GM12878 (cell line): Measurements from ENCODE around the gene FNIP1.

ENCODE experiments used
- CBX3 ChIP-seq: fragments of 200-600 bp; sonication (generic); IDR thresholded peaks from 2 replicates; pipeline ENCODE4 v1.6.1; 2016; ENCODE audit warnings: low read depth, borderline replicate concordance
- CTCF ChIP-seq, 3 experiments: IDR thresholded peaks in 2 of 3; conservative IDR thresholded peaks in 1 of 3; 2 replicates each; pipeline ENCODE4 v1.5.1; 2011; ENCODE audit warnings: low read depth in 3 of 3, low read length in 3 of 3, mild to moderate bottlenecking in 3 of 3, control low read depth in 2 of 3, moderate library complexity in 2 of 3, inconsistent platforms in 1 of 3, mixed read lengths in 1 of 3; ENCODE audit not compliant: control insufficient read depth in 2 of 3, insufficient read depth in 1 of 3; ENCODE audit errors: extremely low read depth in 1 of 3
- E2F8 ChIP-seq: fragments of 450-650 bp; IDR thresholded peaks from 2 replicates; pipeline ENCODE4 v1.6.1; 2018; ENCODE audit warnings: mild to moderate bottlenecking, low read depth, moderate library complexity; ENCODE audit not compliant: partially characterized antibody
- FOS ChIP-seq: IDR thresholded peaks from 3 replicates; pipeline ENCODE4 v1.6.1; 2011; ENCODE audit warnings: borderline replicate concordance; ENCODE audit not compliant: insufficient read length; ENCODE audit errors: extremely low read depth
- HDAC2 ChIP-seq: fragments of 200-600 bp; sonication (generic); IDR thresholded peaks from 2 replicates; pipeline ENCODE4 v1.6.1; 2017
- JUND ChIP-seq: IDR thresholded peaks from 2 replicates; pipeline ENCODE4 v1.6.1; 2012; ENCODE audit warnings: low read depth, mild to moderate bottlenecking, low read length, improper control_type of control experiment, moderate library complexity
- MLLT1 ChIP-seq: fragments of 450-650 bp; IDR thresholded peaks from 2 replicates; pipeline ENCODE4 v1.6.1; 2016; ENCODE audit warnings: mild to moderate bottlenecking
- NFYB ChIP-seq: IDR thresholded peaks from 2 replicates; pipeline ENCODE4 v1.6.1; 2011; ENCODE audit warnings: low read depth, mild to moderate bottlenecking, low read length, improper control_type of control experiment, moderate library complexity; ENCODE audit not compliant: insufficient read depth
- RBBP5 ChIP-seq: fragments of 200-600 bp; sonication (generic); conservative IDR thresholded peaks from 2 replicates; pipeline ENCODE4 v1.6.1; 2016
- RELA ChIP-seq: fragments of 450-650 bp; IDR thresholded peaks from 2 replicates; pipeline ENCODE4 v1.8.0; 2014; ENCODE audit warnings: borderline replicate concordance; ENCODE audit not compliant: partially characterized antibody
- RFX5 ChIP-seq: IDR thresholded peaks from 2 replicates; pipeline ENCODE4 v1.6.1; 2011; ENCODE audit warnings: low read depth, low read length, improper control_type of control experiment
- SUPT20H ChIP-seq: IDR thresholded peaks from 2 replicates; pipeline ENCODE4 v1.6.1; 2011; ENCODE audit warnings: low read depth, mild to moderate bottlenecking, low read length, moderate library complexity, borderline replicate concordance; ENCODE audit not compliant: control insufficient read depth
- TAF1 ChIP-seq: IDR thresholded peaks from 2 replicates; pipeline ENCODE4 v1.6.1; 2011; ENCODE audit warnings: mild to moderate bottlenecking, low read depth, low read length, borderline replicate concordance
- ZNF592 ChIP-seq: fragments of 450-650 bp; IDR thresholded peaks from 2 replicates; pipeline ENCODE4 v1.6.1; 2017; ENCODE audit warnings: mild to moderate bottlenecking, moderate library complexity

GRCh38 chr5:131795228-131795627 lies 1.6 kb downstream of the FNIP1 start:
- no peak for TF ChIP-seq RELA
- TF ChIP-seq CTCF (IDR thresholded peaks at IDR 0.05 in 2 of 3, conservative IDR thresholded peaks at IDR 0.05 in 1 of 3; ENCODE audit: control insufficient read depth in 2 of 3, extremely low read depth in 1 of 3, insufficient read depth in 1 of 3, low read depth in 3 of 3, low read length in 3 of 3) = no peak
- no peak for TF ChIP-seq NFYB
- no peak for TF ChIP-seq JUND
- TF ChIP-seq E2F8 = no peak
- TF ChIP-seq FOS = no peak
- TF ChIP-seq RFX5 = no peak
- TF ChIP-seq CBX3 = no peak
- no peak for TF ChIP-seq TAF1
- no peak for TF ChIP-seq HDAC2
- TF ChIP-seq SUPT20H = no peak
- no peak for TF ChIP-seq ZNF592
- no peak for TF ChIP-seq RBBP5
- TF ChIP-seq MLLT1 = no peak
